Central memory CD8-positive, alpha-beta T cell (primary cell): ENCODE results near the gene SH3BGRL3.
"Not testable (repeated sequence)": the region's sequence is repeated elsewhere in the genome, so short reads cannot be mapped to it uniquely, and the experiment has no call there.

Experiments
- ATAC-seq: fragments of 150-1000 bp; cut with Tn5 transposase; replicated peaks from 2 replicates; pipeline ENCODE4 v1.10.0; 2022; ENCODE audit warnings: mild to moderate bottlenecking, moderate FRiP score, moderate number of reproducible peaks; ENCODE audit not compliant: poor library complexity, severe bottlenecking; ENCODE audit errors: extremely low read depth
- DNase-seq, 2 donors: peaks; one replicate each; pipeline ENCODE4 v3.0.0; 2021; ENCODE audit warnings: low spot score in 2 of 2
- H3K27ac Mint-ChIP-seq: one replicate; pipeline ENCODE4 v1.8.0; 2022; ENCODE audit warnings: low read depth, mild to moderate bottlenecking, moderate library complexity, mixed read lengths
- H3K27me3 Mint-ChIP-seq: one replicate; pipeline ENCODE4 v1.8.0; 2022; ENCODE audit warnings: mixed read lengths
- H3K36me3 Mint-ChIP-seq: one replicate; pipeline ENCODE4 v1.8.0; 2022; ENCODE audit warnings: mild to moderate bottlenecking, moderate library complexity, mixed read lengths; ENCODE audit not compliant: insufficient read depth
- H3K4me1 Mint-ChIP-seq: one replicate; pipeline ENCODE4 v1.8.0; 2022; ENCODE audit warnings: mixed read lengths
- H3K4me3 Mint-ChIP-seq: one replicate; pipeline ENCODE4 v1.8.0; 2022; ENCODE audit warnings: mild to moderate bottlenecking, moderate library complexity, mixed read lengths
- H3K9me3 Mint-ChIP-seq: one replicate; pipeline ENCODE4 v1.8.0; 2022; ENCODE audit warnings: mixed read lengths

Gene SH3BGRL3

DNA sequence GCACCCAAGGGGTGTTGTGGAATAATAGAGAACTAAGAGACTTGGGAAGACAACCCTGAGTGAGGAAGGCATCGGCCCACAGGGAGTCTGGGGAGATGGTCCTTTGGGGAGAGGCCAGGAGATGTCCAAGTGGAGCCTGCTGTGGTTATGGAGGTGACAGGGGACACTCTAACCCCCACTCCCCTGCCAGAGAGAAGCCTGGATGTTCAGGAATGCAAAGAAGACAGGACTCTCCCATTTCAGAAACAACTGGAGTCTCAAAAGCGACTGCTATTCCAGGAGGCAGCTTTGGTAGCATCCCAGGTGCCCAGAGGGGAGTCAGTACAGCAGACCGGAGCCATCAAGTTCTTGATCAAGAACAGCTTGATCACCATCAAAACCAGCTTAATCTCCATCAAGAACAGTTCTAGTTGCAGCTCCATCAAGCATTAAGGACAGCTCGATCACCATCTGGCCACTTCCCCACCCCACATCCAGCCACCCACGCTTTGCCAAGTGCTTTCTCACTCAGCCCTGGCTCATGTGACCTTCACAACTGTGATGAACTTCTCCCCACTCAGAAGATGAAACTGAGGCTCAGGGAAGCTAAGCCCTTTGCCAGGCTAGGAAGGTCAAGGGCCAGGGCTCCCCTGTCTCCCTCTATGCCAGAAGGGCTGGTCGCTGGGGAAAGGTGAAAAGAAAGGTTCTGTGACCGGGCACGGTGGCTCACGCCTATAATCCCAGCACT lies 38.6 kb downstream of the SH3BGRL3 start:
- H3K4me3 Mint-ChIP-seq = peak overlapping the region; percentile 99
- no peak for DNase-seq
- peak overlapping the region; percentile 79 for H3K27ac Mint-ChIP-seq
- H3K4me1 Mint-ChIP-seq = peaks cover 72% of the 10 kb centered on the region
- H3K27me3 Mint-ChIP-seq = no peaks in the 10 kb centered on the region
- no peaks in the 10 kb centered on the region for H3K9me3 Mint-ChIP-seq
- H3K36me3 Mint-ChIP-seq = peaks cover 29% of the 10 kb centered on the region
- ATAC-seq = no peak

DNA sequence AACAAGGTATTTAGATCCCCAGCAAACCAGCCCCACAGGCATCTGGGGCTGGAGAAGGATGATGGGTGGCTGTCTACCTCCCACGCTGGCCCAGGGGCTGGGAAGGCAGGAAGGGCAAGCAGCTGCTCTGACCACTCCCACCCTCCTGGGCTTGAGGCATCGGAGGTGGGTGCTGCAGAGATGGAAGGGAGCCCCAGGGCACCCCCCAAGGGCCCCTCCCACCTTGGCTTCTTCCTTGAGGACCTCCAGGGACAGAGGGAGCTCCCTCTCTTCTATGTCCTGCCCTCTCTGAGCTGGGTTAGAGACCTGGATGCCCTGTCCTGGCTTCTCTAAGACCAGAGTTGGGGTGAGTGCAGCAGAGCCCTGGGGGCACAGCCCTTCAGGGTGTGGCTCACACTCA lies 41.0 kb downstream of the SH3BGRL3 start:
- Mint-ChIP-seq H3K4me3 (peak overlapping the region; percentile 99), H3K9me3 (no peaks in the 10 kb centered on the region), H3K27ac (peak overlapping the region; percentile 85), H3K4me1 (peaks cover 50% of the 10 kb centered on the region), H3K27me3 (no peaks in the 10 kb centered on the region), H3K36me3 (peaks cover 31% of the 10 kb centered on the region)
- DNase-seq (no peak), ATAC-seq (no peak)

DNA sequence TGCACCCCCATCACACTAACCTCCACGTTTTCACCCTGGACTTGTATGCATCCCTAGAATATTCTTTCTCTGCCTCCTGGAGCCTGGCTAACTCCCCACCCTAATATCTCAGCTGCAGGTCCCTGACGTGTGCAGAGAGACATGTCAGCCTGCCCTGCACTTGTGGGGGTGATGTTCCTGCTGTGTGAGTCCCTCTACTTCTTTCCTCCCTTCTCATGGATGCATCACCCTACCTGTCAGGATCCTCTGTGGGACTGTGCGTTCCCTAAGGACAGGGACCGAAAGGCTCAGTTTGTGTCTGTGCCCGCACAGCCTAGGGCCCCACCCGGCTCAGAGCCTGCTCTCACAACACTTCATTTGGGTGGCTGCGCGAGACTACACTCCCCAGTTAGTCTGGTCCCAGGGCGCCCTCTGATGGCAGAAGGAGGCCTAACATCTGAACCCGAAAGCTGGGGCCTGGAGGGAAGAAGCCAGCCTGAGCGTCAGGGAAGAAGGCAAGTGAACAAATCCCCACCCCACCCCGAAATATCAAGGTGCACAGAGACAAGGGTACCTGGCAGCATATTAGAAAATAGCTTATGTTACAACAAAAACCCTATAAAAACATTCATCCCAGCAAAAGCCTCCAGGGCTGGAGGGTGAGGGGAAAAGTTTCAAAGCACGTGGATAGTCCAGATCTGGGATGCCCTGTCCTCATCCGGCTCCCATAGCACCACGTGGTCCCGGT lies 41.6 kb downstream of the SH3BGRL3 start:
- peaks cover 33% of the 10 kb centered on the region for H3K36me3 Mint-ChIP-seq
- peaks cover 50% of the 10 kb centered on the region for H3K4me1 Mint-ChIP-seq
- H3K27me3 Mint-ChIP-seq = no peaks in the 10 kb centered on the region
- DNase-seq (peak; percentile 93 to 99), ATAC-seq (peak; percentile 83)
- H3K9me3 Mint-ChIP-seq = no peaks in the 10 kb centered on the region
- H3K4me3 Mint-ChIP-seq = peak overlapping the region; percentile 99
- H3K27ac Mint-ChIP-seq = peak overlapping the region; percentile 85

DNA sequence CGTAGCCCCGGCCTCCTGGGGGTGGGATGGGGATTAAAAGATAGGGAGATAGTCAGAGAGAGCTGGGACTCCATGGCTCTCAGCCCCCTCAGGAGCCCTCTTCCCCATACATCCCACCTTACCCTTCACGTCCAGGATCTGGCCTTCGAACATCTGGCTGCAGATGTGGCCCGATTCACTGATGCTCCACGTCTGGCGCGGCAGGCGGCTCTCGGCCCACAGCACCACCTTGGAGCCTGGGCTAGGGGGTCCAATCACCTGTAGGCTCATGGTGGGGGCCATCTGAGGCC lies 42.1 kb downstream of the SH3BGRL3 start:
- H3K9me3 Mint-ChIP-seq = no peaks in the 10 kb centered on the region
- H3K4me3 Mint-ChIP-seq = no peak overlapping the region
- no peaks in the 10 kb centered on the region for H3K27me3 Mint-ChIP-seq
- H3K36me3 Mint-ChIP-seq = peaks cover 33% of the 10 kb centered on the region
- H3K27ac Mint-ChIP-seq = no peak overlapping the region
- peaks cover 50% of the 10 kb centered on the region for H3K4me1 Mint-ChIP-seq
- ATAC-seq (no peak), DNase-seq (no peak)

DNA sequence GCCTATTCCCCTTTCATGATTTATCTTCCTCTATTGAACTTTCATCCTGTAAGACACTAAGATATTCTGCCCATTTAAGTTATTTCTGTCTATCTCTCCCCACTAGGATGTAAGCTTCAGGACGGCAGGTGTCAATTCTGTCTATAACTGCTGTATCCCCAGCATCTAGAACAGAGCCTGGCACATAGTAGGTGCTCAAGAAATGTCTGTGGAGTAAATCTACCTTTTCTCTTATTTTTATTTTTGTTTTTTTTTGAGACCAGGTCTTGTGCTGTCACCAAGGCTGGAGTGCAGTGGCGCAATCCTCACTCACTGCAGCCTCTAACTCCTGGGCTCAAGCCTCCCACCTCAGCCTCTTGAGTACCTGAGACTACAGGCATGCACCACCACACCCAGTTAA lies 43.5 kb downstream of the SH3BGRL3 start:
- Mint-ChIP-seq H3K9me3 (no peaks in the 10 kb centered on the region), H3K27ac (peak overlapping the region; percentile 76), H3K36me3 (peaks cover 25% of the 10 kb centered on the region), H3K27me3 (no peaks in the 10 kb centered on the region), H3K4me1 (peaks cover 36% of the 10 kb centered on the region), H3K4me3 (peak overlapping the region; percentile 27)
- DNase-seq = no peak
- no peak for ATAC-seq

DNA sequence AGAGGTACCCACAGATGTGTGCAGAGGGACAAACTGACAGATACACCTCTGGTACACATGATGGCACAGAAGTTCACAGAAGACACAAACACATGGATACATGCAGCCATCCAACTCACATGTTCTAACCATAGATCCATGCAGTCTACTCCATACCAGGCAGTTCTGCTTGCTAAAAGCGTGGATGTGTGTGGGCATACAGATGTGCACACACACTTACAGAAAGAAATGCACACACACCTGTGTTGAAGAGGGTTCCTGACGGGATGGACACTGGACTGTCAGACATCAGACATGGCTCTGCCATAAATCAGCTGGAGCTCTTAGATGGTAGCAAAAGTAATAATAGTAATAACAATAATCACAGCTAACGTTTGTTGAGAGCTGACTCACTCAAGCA lies 44.7 kb downstream of the SH3BGRL3 start:
- H3K4me3 Mint-ChIP-seq = no peak overlapping the region
- H3K4me1 Mint-ChIP-seq = peaks cover 31% of the 10 kb centered on the region
- ATAC-seq = no peak
- H3K27ac Mint-ChIP-seq = no peak overlapping the region
- no peaks in the 10 kb centered on the region for H3K9me3 Mint-ChIP-seq
- no peak for DNase-seq
- H3K27me3 Mint-ChIP-seq = no peaks in the 10 kb centered on the region
- H3K36me3 Mint-ChIP-seq = peaks cover 18% of the 10 kb centered on the region

DNA sequence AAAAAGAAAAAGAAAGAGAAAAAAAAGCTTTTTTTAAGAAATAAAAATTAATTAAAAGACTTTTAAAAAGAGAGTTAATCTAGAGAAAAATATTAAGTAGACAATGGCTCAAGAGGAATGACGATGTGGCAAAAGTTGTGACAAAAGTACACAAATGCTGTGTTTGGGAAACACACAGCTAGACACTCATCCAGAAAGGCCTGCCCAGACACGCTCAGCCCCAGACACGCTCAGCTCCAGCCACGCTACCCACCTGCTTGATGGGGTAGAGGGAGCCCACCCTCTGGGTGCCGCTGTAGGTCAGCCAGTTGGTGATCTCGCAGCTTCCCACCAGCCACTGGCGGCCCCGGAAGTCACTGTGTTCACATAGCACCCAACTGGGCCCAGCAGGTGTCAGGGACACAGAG lies 48.1 kb downstream of the SH3BGRL3 start:
- no peaks in the 10 kb centered on the region for H3K9me3 Mint-ChIP-seq

DNA sequence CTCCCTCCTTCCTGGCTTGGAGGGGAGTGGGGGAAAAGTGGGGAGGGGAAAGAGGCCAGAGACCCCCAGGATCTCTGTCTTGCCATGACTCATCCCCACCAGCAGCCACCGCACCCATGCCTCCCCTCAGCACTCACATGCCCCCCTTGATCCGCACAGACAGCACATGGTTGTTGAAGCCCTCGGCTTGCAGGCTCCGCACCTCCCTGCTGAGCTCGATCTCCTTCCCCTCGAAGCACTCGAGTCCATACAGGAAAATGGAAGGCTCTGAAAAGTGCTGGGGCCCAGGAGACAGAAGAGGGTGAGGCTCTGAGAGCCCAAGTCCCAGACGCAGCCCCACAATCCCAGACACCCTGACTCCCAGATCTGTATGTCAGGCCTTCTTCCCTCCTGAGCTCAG lies 48.7 kb downstream of the SH3BGRL3 start:
- no peak overlapping the region for H3K27ac Mint-ChIP-seq
- H3K4me1 Mint-ChIP-seq = no peaks in the 10 kb centered on the region

More for the DNA sequence above, 48.1 kb downstream of the SH3BGRL3 start:
- ATAC-seq (no peak), DNase-seq (no peak)
- no peak overlapping the region for H3K4me3 Mint-ChIP-seq
- H3K36me3 Mint-ChIP-seq = peaks cover 4% of the 10 kb centered on the region
- H3K27ac Mint-ChIP-seq = peak overlapping the region; percentile 38
- no peaks in the 10 kb centered on the region for H3K27me3 Mint-ChIP-seq
- peaks cover 4% of the 10 kb centered on the region for H3K4me1 Mint-ChIP-seq

DNA sequence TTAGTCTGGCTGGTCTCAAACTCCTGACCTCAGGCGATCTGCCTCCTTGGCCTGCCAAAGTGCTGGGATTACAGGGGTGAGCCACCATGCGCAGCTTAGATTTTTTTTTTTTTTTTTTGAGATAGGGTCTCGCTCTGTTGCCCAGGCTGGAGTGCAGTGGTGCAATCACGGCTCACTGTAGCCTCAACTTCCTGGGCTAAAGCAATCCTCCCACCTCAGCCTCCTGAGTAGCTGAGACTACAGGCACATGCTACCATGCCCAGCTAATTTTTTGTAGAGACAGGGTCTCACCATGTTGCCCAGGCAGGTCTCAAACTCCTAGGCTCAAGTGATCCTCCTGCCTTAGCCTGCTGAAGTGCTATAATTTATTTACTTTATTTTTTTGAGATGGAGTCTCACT lies 49.5 kb downstream of the SH3BGRL3 start:
- H3K4me3 Mint-ChIP-seq, H3K27ac Mint-ChIP-seq, H3K36me3 Mint-ChIP-seq, ATAC-seq, H3K9me3 Mint-ChIP-seq, DNase-seq, H3K27me3 Mint-ChIP-seq, H3K4me1 Mint-ChIP-seq: not testable (repeated sequence)

More for the DNA sequence above, 48.7 kb downstream of the SH3BGRL3 start:
- ATAC-seq (no peak), DNase-seq (no peak)
- H3K36me3 Mint-ChIP-seq = peaks cover 3% of the 10 kb centered on the region
- H3K4me3 Mint-ChIP-seq = no peak overlapping the region
- H3K9me3 Mint-ChIP-seq = no peaks in the 10 kb centered on the region
- no peaks in the 10 kb centered on the region for H3K27me3 Mint-ChIP-seq

DNA sequence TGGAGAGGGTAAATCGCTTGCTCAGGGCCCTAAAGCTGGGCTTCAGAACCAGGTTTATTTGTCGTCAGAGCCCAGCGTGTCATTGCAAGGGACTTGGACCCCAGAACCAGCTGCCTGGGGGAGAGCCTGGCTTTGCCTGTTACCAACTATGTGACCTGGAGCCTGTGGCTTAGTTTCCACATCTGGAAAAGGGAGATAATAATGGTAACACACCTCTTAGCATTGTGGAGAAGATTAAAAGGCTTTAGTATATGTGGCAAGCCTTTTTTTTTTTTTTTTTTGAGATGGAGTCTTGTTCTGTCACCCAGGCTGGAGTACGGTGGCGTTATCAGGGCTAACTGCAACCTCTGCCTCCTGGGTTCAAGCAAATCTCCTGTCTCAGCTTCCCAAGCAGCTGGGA lies 50.4 kb downstream of the SH3BGRL3 start:
- H3K4me1 Mint-ChIP-seq = no peaks in the 10 kb centered on the region
- H3K27me3 Mint-ChIP-seq = no peaks in the 10 kb centered on the region
- DNase-seq (no peak), ATAC-seq (no peak)
- H3K9me3 Mint-ChIP-seq = no peaks in the 10 kb centered on the region
- no peak overlapping the region for H3K4me3 Mint-ChIP-seq
- H3K36me3 Mint-ChIP-seq = peaks cover 4% of the 10 kb centered on the region
- H3K27ac Mint-ChIP-seq = no peak overlapping the region
